NB4 (cell line): ENCODE data around the gene COL21A1.

Experiments used
- POLR2A ChIP-seq: IDR thresholded peaks from 2 replicates; pipeline ENCODE4 v1.6.1; 2011; ENCODE audit warnings: mild to moderate bottlenecking; ENCODE audit not compliant: insufficient read length; ENCODE audit errors: extremely low read depth
- TF ChIP-seq, protein P1 (sequence below): IDR thresholded peaks from one replicate; pipeline ENCODE4 v1.5.1; 2012; ENCODE audit warnings: low read depth, low read length

DNA sequence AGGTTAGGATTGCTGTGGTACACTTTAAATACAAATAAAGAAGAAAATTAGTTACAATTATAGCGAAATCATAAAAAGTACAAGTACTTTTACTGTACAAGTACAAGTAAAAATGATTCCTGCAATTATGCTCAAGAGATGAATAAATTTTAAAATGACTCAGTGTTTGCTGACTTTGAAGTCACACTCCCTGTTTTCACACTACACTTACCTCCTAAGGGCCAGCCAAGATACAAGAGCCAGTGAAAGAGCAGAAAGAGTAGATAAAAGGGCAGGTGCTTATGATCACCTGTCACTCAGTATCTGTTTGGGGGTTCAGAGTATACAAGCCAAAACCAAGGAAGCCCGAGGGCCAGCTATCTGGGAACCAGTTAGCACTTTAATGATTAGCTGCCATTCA is 41.0 kb upstream of the COL21A1 start:
- TF ChIP-seq, protein P1, sequence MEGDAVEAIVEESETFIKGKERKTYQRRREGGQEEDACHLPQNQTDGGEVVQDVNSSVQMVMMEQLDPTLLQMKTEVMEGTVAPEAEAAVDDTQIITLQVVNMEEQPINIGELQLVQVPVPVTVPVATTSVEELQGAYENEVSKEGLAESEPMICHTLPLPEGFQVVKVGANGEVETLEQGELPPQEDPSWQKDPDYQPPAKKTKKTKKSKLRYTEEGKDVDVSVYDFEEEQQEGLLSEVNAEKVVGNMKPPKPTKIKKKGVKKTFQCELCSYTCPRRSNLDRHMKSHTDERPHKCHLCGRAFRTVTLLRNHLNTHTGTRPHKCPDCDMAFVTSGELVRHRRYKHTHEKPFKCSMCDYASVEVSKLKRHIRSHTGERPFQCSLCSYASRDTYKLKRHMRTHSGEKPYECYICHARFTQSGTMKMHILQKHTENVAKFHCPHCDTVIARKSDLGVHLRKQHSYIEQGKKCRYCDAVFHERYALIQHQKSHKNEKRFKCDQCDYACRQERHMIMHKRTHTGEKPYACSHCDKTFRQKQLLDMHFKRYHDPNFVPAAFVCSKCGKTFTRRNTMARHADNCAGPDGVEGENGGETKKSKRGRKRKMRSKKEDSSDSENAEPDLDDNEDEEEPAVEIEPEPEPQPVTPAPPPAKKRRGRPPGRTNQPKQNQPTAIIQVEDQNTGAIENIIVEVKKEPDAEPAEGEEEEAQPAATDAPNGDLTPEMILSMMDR = no peak
- TF ChIP-seq POLR2A = no peak
